ENCODE data around the gene WDFY4. TPM values are rescaled to one million over a fixed set of nuclear protein-coding genes. Genes with fewer than 3 reads are reported as not detected.

WDFY4 gene
- total RNA-seq, 1 experiment from 2014 or later, result 0.22 TPM

DNA sequence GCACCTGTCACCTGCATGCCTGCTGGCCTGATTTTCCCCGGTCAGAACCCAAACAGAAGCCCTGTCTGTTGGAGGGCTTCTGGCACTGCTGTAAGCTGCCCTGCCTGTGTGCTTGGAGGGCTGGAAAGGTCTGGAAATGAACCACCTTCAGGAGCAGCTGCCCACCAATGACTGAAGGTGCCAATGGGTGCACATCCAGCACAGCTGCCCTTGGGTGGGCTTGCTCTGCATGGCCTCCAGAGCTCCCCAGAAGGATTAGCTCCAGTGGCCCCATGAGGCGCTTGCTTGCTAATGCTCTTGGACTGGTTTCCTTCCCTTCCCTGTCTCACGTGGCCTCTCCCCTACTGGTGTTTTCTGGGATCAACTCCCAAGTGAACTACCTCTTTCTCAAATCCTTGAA lies 43.2 kb downstream of the WDFY4 start:
- no TSS peak for BruUV-seq (replicated peaks)
- ATAC-seq, result no peak
- H3K27me3 ChIP-seq (ENCODE audit: insufficient read depth, low read length), result peaks cover 75% of the 10 kb centered on the region

DNA sequence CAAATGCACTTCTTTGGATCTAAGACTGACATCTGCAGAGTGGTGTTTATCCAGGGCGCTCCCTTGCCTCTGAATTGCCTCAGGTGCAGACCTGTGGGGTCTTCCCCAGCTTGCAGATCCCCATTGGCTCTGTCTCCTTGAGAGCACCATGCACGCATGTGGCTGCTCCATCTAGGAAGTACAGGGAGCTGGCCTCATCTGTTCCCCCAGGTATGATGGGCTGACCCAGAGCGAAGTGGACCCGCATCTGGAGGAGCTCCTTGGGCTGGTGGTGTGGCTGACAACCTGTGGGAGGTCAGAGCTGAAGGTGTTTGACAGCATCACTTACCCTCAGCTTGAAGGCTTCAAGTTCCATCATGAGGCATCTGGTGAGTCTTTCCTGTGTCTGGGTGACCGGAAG lies 44.5 kb downstream of the WDFY4 start:
- Histone ChIP-seq H3K9me2 (ENCODE audit: insufficient read depth) (no peaks in the 10 kb centered on the region), H3K36me3 (ENCODE audit: control insufficient read depth in 1 of 2, insufficient read depth in 2 of 2, low read length in 2 of 2) (no peaks in the 10 kb centered on the region), H4K20me1 (ENCODE audit: insufficient read depth) (no peaks in the 10 kb centered on the region), H3K4me3 (replicated peaks in 1 of 2; ENCODE audit: low read depth in 1 of 2, low read length in 2 of 2) (no peak overlapping the region), H3K9me3 (ENCODE audit: control insufficient read depth in 1 of 2, insufficient read depth in 1 of 2, low read depth in 1 of 2, low read length in 2 of 2) (no peaks in the 10 kb centered on the region), H3K9ac (ENCODE audit: low read length) (no peak overlapping the region), H3K4me2 (ENCODE audit: low read length) (no peak overlapping the region), H2AFZ (ENCODE audit: low read depth, low read length, poor library complexity, severe bottlenecking) (no peak overlapping the region), H3K79me2 (ENCODE audit: insufficient read depth, low read length) (no peaks in the 10 kb centered on the region), H3K27me3 (ENCODE audit: insufficient read depth, low read length) (peaks cover 81% of the 10 kb centered on the region), H3K4me1 (ENCODE audit: control insufficient read depth in 1 of 2, insufficient read depth in 2 of 2, low read length in 2 of 2) (no peaks in the 10 kb centered on the region), H3K27ac (ENCODE audit: low read depth, low read length) (no peak overlapping the region)
- CTCF ChIA-PET, result no interaction called here
- POLR2A ChIA-PET, result no interaction called here
- RAD21 ChIA-PET (ENCODE audit: low non-redundant PET in 1 of 2, low total read pairs in 2 of 2, uncharacterized antibody in 2 of 2, unreplicated experiment in 2 of 2), result no interaction called here
- intact Hi-C loops (cut with micrococcal nuclease), result no loop called here
- no TSS peak for BruUV-seq (replicated peaks)
- ATAC-seq (no peak), DNase-seq (ENCODE audit: low read depth, low spot score) (no peak)
- TF ChIP-seq, protein P1, sequence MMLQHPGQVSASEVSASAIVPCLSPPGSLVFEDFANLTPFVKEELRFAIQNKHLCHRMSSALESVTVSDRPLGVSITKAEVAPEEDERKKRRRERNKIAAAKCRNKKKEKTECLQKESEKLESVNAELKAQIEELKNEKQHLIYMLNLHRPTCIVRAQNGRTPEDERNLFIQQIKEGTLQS (IDR thresholded peaks at IDR 0.05), result no peak
- TF ChIP-seq SRF (IDR thresholded peaks at IDR 0.05; ENCODE audit: low read depth), result no peak

More for the DNA sequence above, 43.2 kb downstream of the WDFY4 start:
- DNase-seq (ENCODE audit: low read depth, low spot score), result no peak
- Histone ChIP-seq H3K9ac (ENCODE audit: low read length) (no peak overlapping the region), H3K36me3 (ENCODE audit: control insufficient read depth in 1 of 2, insufficient read depth in 2 of 2, low read length in 2 of 2) (no peaks in the 10 kb centered on the region), H3K4me2 (ENCODE audit: low read length) (no peak overlapping the region), H3K9me2 (ENCODE audit: insufficient read depth) (no peaks in the 10 kb centered on the region), H3K27ac (ENCODE audit: low read depth, low read length) (no peak overlapping the region), H4K20me1 (ENCODE audit: insufficient read depth) (no peaks in the 10 kb centered on the region), H3K4me1 (ENCODE audit: control insufficient read depth in 1 of 2, insufficient read depth in 2 of 2, low read length in 2 of 2) (no peaks in the 10 kb centered on the region), H2AFZ (ENCODE audit: low read depth, low read length, poor library complexity, severe bottlenecking) (no peak overlapping the region), H3K9me3 (ENCODE audit: control insufficient read depth in 1 of 2, insufficient read depth in 1 of 2, low read depth in 1 of 2, low read length in 2 of 2) (no peaks in the 10 kb centered on the region), H3K4me3 (replicated peaks in 1 of 2; ENCODE audit: low read depth in 1 of 2, low read length in 2 of 2) (no peak overlapping the region), H3K79me2 (ENCODE audit: insufficient read depth, low read length) (no peaks in the 10 kb centered on the region)
- POLR2A ChIA-PET, result no interaction called here
- no peak for TF ChIP-seq EZH2 (IDR thresholded peaks at IDR 0.05)
- TF ChIP-seq ELF1 (IDR thresholded peaks at IDR 0.05; ENCODE audit: borderline replicate concordance, low read depth), result no peak
- no peak for TF ChIP-seq TCF7L2 (IDR thresholded peaks at IDR 0.05; ENCODE audit: borderline replicate concordance, extremely low read depth, insufficient read depth, insufficient read length)
- CTCF ChIA-PET, result no interaction called here
- RAD21 ChIA-PET (ENCODE audit: low non-redundant PET in 1 of 2, low total read pairs in 2 of 2, uncharacterized antibody in 2 of 2, unreplicated experiment in 2 of 2), result no interaction called here
- intact Hi-C loops (cut with micrococcal nuclease), result no loop called here
